ENCODE results near the gene ZBTB16.

Gene ZBTB16

DNA sequence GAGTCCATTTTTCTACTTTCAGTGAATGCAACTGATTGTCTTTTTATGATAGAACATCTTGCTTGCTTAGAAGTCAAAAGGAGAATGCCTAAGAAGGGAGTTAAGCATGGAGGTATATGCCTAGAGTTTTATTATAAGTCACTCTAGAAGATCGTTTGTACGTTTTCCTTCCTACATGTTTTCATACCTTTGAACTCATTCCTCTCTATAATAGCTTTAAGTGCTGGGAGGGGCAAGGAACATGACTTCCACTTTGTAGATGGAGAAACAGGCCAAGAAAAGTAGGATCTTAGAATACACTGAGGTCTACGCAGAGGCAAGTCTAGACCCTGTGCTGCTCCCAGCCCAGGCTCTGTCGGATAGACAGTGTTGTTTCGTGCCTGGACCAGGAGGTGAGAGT is 114.3 kb downstream of the ZBTB16 start:
- TF ChIP-seq, protein P1, sequence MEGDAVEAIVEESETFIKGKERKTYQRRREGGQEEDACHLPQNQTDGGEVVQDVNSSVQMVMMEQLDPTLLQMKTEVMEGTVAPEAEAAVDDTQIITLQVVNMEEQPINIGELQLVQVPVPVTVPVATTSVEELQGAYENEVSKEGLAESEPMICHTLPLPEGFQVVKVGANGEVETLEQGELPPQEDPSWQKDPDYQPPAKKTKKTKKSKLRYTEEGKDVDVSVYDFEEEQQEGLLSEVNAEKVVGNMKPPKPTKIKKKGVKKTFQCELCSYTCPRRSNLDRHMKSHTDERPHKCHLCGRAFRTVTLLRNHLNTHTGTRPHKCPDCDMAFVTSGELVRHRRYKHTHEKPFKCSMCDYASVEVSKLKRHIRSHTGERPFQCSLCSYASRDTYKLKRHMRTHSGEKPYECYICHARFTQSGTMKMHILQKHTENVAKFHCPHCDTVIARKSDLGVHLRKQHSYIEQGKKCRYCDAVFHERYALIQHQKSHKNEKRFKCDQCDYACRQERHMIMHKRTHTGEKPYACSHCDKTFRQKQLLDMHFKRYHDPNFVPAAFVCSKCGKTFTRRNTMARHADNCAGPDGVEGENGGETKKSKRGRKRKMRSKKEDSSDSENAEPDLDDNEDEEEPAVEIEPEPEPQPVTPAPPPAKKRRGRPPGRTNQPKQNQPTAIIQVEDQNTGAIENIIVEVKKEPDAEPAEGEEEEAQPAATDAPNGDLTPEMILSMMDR (IDR thresholded peaks at IDR 0.05; ENCODE audit: control extremely low read depth, extremely low read depth, low read depth, missing control alignments): no peak
- DNase-seq (ENCODE audit: extremely low spot score): no peak
- ChIA-PET CTCF (interaction anchor here (0.7 to 0.8 kb wide), 2 partner anchors 13 to 49 kb away, joined by 3 read pairs; no protein-coding TSS in a partner anchor), POLR2A (no interaction called here)

DNA sequence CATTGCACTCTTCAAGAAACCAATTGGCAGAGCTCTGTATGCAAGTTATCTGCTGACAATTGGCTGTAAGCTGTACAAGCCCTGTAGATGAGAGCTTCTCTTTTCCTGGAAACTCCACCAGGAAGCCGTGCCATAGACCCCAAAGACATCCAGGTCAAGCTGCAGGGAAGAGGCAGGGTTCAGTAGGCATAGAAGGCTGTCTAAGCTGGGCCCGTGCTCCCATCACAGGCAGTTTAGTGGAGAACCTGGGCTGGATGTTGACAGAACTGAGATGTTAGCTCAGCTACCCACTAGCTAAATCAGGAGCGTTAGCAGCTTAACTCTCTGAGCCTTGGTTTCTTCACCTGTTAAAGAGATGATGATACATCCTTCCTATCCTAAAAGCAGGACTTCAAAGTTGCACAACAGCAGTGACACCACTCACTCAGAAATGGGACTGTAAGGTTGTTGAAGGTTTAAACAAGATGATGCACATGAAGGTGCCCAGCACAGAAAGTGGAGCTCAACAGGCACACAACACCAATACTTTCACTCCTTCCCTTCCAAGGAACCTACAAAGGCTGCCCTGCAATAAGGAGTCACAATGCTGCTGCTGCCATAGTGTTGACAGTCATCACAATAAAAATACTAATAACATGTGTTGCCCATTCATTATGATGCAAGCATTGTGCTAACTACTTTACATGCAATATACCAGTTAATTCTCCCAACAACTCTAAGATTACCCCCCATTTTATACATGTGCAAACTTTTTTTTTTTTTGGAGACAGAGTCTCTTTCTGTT is 115.4 kb downstream of the ZBTB16 start:
- no peak for DNase-seq (ENCODE audit: extremely low spot score)
- POLR2A ChIA-PET: no interaction called here
- CTCF ChIA-PET: interaction anchor here (0.7 kb wide), 1 partner anchor 50 kb away, joined by 3 read pairs; no protein-coding TSS in a partner anchor
- TF ChIP-seq, protein P1 (IDR thresholded peaks at IDR 0.05; ENCODE audit: control extremely low read depth, extremely low read depth, low read depth, missing control alignments): no peak

DNA sequence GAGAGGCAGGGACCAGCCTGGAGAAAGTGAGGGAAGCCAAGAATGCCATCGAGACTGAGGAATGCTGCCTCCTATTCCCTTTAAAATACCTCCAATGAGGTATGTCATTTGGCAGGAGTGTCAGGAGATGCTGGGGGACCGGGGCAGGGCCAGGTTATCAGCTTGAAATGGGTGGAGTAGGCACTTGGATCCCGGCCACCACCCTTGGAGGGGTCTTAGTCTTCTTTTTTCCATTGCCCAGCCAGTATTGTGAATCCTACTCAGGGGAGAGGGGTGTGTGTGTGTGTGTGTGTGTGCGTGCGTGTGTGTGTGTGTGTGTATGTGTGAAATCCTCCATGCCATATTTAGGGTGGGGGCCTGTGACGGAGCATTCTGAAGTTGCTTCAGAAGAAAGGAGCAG is 116.2 kb downstream of the ZBTB16 start:
- POLR2A ChIA-PET: no interaction called here
- TF ChIP-seq, protein P1 (IDR thresholded peaks at IDR 0.05; ENCODE audit: control extremely low read depth, extremely low read depth, low read depth, missing control alignments): no peak
- CTCF ChIA-PET: no interaction called here

DNA sequence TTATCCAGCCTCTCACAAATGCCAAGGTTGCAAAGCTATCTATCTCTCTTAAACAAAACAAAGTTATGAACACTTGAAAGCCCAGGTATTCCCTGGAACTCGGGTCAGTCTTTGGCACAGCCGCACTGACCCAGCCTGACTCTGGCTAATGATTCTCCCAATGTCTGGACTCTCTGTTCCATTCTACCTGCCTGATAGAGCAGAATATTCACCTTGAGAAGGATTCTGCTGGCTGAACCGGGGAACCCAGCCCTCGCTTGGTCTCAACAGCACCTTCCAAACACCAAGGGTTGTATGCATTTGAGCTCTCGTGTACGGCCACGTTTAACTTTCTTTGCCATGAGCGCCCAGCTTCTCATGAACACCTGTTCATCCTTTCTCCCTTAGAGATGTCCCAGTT is 116.8 kb downstream of the ZBTB16 start:
- POLR2A ChIA-PET: no interaction called here
- DNase-seq (ENCODE audit: extremely low spot score): no peak
- TF ChIP-seq, protein P1 (IDR thresholded peaks at IDR 0.05; ENCODE audit: control extremely low read depth, extremely low read depth, low read depth, missing control alignments): no peak
- CTCF ChIA-PET: interaction anchor here (1.5 kb wide), 1 partner anchor 20 kb away, joined by 4 read pairs; no protein-coding TSS in a partner anchor

More for the DNA sequence above, 116.2 kb downstream of the ZBTB16 start:
- no peak for DNase-seq (ENCODE audit: extremely low spot score)

DNA sequence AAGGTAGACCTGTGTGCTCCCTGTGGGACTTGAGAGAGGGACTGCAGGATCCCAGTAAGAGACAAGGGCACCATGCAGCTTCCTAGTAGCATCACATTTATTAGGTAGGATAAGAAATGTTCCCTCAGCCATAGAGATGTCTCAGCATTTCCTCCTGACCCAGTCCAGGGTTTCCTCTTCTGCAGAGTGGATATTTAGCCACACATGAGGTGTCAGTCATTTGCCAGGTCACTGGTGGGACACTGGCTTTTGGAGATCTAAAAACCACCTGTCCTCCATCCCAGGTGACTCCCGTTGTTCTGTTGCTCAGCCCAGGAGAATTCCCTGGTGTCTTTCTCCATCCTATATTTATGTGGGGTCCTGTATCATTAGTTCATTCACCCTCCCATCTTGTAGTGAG is 119.1 kb downstream of the ZBTB16 start:
- CTCF ChIA-PET: interaction anchor here (0.8 to 1.3 kb wide), 3 partner anchors 9 to 802 kb away, joined by 3 to 5 read pairs (median 3); no protein-coding TSS in a partner anchor
- POLR2A ChIA-PET: no interaction called here
- TF ChIP-seq, protein P1 (IDR thresholded peaks at IDR 0.05; ENCODE audit: control extremely low read depth, extremely low read depth, low read depth, missing control alignments): no peak

DNA sequence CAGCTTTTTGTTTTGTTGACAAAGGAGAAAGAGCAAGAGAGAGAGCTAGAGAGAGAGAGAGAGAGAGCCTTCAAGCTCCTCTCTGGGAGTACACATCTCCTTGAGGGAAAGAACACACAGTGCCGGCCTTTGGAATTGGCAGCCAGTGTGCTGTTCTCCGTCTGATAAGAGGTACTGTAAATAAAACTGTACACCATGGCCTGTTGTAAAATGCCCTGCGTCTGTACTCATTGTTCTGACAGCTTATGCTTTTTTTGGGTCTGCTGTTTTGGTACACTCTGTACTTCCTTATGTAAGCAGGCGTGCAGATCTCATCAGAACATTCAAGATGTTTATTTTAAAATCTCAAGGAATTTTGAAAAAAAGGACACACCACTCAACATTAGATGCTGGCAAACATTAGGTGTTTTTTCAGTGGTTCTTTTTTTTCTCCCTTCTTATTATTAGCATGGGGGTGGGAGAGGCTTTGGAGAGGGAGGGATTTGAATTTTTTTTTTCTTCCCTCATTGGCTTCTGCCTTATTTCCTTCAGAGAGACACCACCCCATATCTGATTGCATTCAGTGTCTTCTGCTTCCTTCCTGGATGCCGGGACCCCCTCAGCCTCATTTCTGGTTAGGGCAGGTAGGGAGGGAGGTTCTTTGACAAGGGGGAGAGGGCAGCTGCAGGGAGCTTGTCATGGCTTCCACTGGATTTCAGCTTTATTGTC is 119.9 kb downstream of the ZBTB16 start:
- ChIA-PET CTCF (interaction anchor here (0.8 to 1.3 kb wide), 2 partner anchors 14 to 803 kb away, joined by 3 read pairs; no protein-coding TSS in a partner anchor), POLR2A (no interaction called here)
- no peak for DNase-seq (ENCODE audit: extremely low spot score)
- TF ChIP-seq, protein P1 (IDR thresholded peaks at IDR 0.05; ENCODE audit: control extremely low read depth, extremely low read depth, low read depth, missing control alignments): no peak

More for the DNA sequence above, 119.1 kb downstream of the ZBTB16 start:
- no peak for DNase-seq (ENCODE audit: extremely low spot score)

Measured in GM10248 (cell line).